Esophagus squamous epithelium (tissue), 5 donors: ENCODE measurements around the gene CAPN15. TPM values are rescaled to one million over a fixed set of nuclear protein-coding genes. Genes with fewer than 3 reads are reported as not detected.

Experiments used
- DNase-seq: peaks from one replicate; lab custom pipeline; 2025; lab: John Stamatoyannopoulos, UW
- H3K27ac ChIP-seq, 4 donors: fragments of 200-600 bp; sonication (generic); one replicate each; pipeline ENCODE4 v1.5.1; 2016 to 2019; ENCODE audit warnings: mild to moderate bottlenecking in 1 of 4
- H3K27me3 ChIP-seq, 4 donors: fragments of 200-600 bp; sonication (generic); 1 replicate in 3 of 4; 2 replicates in 1 of 4; pipeline versions ENCODE4 v1.5.1 to v1.6.0; 2017 to 2021; ENCODE audit warnings: antibody characterized with exemption in 1 of 4
- H3K36me3 ChIP-seq, 3 donors: fragments of 200-600 bp; sonication (generic); one replicate each; pipeline ENCODE4 v1.5.1; 2016 to 2019
- H3K4me1 ChIP-seq, 3 donors: fragments of 200-600 bp; sonication (generic); one replicate each; pipeline ENCODE4 v1.5.1; 2017 to 2019
- H3K4me3 ChIP-seq, 4 donors: fragments of 200-600 bp; sonication (generic); 1 replicate in 3 of 4; 2 replicates in 1 of 4; pipeline ENCODE4 v1.5.1; 2016 to 2019; ENCODE audit warnings: mild to moderate bottlenecking in 2 of 4, moderate library complexity in 1 of 4
- H3K9me3 ChIP-seq, 3 donors: fragments of 200-600 bp; sonication (generic); one replicate each; pipeline ENCODE4 v1.5.1; 2016 to 2019
- CTCF ChIP-seq, 6 experiments: fragments of 450-650 bp in 4 of 6; fragments of 200-600 bp in 2 of 6; sonication (generic) in 2 of 6; IDR thresholded peaks; one replicate each; pipeline ENCODE4 v1.5.1; 2016 to 2019; ENCODE audit warnings: antibody characterized with exemption in 6 of 6, mild to moderate bottlenecking in 4 of 6, moderate library complexity in 4 of 6
- POLR2A ChIP-seq, 4 donors: fragments of 450-650 bp; IDR thresholded peaks; one replicate each; pipeline ENCODE4 v1.6.1; 2017; ENCODE audit warnings: antibody characterized with exemption in 4 of 4, mild to moderate bottlenecking in 4 of 4, moderate library complexity in 3 of 4
- WGBS, 2 donors: methylation state at CpG; one replicate each; pipeline ENCODE4 v1.1.5; 2018; 5-methylcytosine and 5-hydroxymethylcytosine counted together
- intact Hi-C: fragments of 100-400 bp; cut with DNase I; formaldehyde crosslinking; loops from one replicate; pipeline ENCODE4 v1.15.0; 2022
- total RNA-seq, 4 donors: library from RNA; depleted of rRNA; stranded (reverse); fragments of >200 nt; gene quantifications; one replicate each; pipeline ENCODE4 v1.1.0, GENCODE V29; 2016
- donor health status: DM: yes; HTN: yes; CAD: no.

The CAPN15 gene
- total RNA-seq, 4 donors from 2014 or later, result 29.4 to 69.6 (median 52.4) TPM

DNA sequence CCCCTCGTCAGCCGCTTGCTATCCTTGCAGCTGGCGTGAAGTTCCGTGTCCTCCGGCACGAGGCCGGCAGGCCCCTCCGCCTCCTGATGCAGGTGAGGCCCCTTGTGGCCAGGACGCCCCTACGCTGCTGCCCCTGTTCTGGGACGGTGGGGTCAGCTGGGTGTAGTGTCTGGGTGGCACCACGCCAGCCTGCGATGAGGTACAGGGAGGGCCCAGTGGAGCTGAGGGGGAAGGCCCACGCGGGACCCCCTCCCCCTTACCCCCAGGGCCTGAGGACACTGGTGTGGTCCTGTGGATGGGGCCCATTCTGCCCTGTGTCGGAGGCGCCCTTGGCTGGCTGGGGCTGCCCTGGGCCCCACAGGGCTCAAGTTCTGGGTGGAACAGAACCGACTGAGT is 54.7 kb downstream of the CAPN15 start:
- no CpG with 5 or more reads among the region's 18 CpGs for WGBS, 2 donors
- Histone ChIP-seq H3K9me3 (no peaks in the 10 kb centered on the region), H3K4me1 (peaks cover 8 to 41% (median 9%) of the 10 kb centered on the region in 3 donors), H3K36me3 (peaks cover 0 to 9% (median 0%) of the 10 kb centered on the region in 3 donors), H3K27ac (no peak overlapping the region), H3K27me3 (peaks cover 0 to 6% (median 0%) of the 10 kb centered on the region in 4 donors), H3K4me3 (no peak overlapping the region)
- no peak for DNase-seq
- intact Hi-C loops, result loop anchor here (10.0 kb wide), 1 partner anchor 83 kb away; the partner anchor contains the start of gene RHOT2
- TF ChIP-seq CTCF (IDR thresholded peaks at IDR 0.05) (no peak), POLR2A (IDR thresholded peaks at IDR 0.05) (no peak)

GRCh38 chr16:582614-583331 is 55.3 kb downstream of the CAPN15 start:
- WGBS, 2 donors, result 82 to 87% methylated on average over 3 of the region's 21 CpGs
- intact Hi-C loops, result loop anchor here (10.0 kb wide), 1 partner anchor 82 kb away; the partner anchor contains the start of gene RHOT2
- H3K4me1 ChIP-seq, result peaks cover 14 to 46% (median 14%) of the 10 kb centered on the region in 3 donors

DNA sequence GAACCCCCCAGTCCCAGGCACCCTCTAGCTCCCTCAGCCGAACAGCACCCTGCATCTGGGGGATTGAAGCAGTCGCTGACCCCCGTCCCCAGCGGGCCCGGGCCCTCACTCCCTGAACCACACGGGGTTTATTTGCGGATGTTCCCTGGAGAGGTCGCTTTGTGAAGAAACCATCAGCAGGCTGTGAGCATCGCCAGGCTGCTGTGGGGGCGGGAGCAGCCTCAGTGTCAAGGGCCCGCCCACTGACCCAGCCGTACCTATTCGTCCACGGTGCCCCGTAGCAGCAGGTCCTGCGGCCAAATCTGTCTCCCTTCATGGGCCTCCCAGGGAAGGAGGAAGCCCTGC is 55.9 kb downstream of the CAPN15 start:
- Histone ChIP-seq H3K36me3 (peaks cover 0 to 9% (median 0%) of the 10 kb centered on the region in 3 donors), H3K4me1 (peaks cover 21 to 52% (median 21%) of the 10 kb centered on the region in 3 donors), H3K27me3 (peaks cover 0 to 6% (median 0%) of the 10 kb centered on the region in 4 donors), H3K27ac (no peak overlapping the region), H3K9me3 (no peaks in the 10 kb centered on the region), H3K4me3 (no peak overlapping the region)
- 80 to 86% methylated on average over 1 to 5 of the region's 16 CpGs for WGBS, 2 donors
- no peak for TF ChIP-seq POLR2A (IDR thresholded peaks at IDR 0.05)
- no peak for TF ChIP-seq CTCF (IDR thresholded peaks at IDR 0.05)
- intact Hi-C loops, result loop anchor here (10.0 kb wide), 1 partner anchor 81 kb away; the partner anchor contains the start of gene RHOT2
- DNase-seq, result no peak

More at GRCh38 chr16:582614-583331, 55.3 kb downstream of the CAPN15 start:
- Histone ChIP-seq H3K36me3 (peaks cover 0 to 9% (median 0%) of the 10 kb centered on the region in 3 donors), H3K27me3 (peaks cover 0 to 6% (median 0%) of the 10 kb centered on the region in 4 donors), H3K9me3 (no peaks in the 10 kb centered on the region), H3K4me3 (no peak overlapping the region), H3K27ac (no peak overlapping the region)
- TF ChIP-seq POLR2A (IDR thresholded peaks at IDR 0.05), result no peak
- TF ChIP-seq CTCF (IDR thresholded peaks at IDR 0.05), result no peak
- no peak for DNase-seq

DNA sequence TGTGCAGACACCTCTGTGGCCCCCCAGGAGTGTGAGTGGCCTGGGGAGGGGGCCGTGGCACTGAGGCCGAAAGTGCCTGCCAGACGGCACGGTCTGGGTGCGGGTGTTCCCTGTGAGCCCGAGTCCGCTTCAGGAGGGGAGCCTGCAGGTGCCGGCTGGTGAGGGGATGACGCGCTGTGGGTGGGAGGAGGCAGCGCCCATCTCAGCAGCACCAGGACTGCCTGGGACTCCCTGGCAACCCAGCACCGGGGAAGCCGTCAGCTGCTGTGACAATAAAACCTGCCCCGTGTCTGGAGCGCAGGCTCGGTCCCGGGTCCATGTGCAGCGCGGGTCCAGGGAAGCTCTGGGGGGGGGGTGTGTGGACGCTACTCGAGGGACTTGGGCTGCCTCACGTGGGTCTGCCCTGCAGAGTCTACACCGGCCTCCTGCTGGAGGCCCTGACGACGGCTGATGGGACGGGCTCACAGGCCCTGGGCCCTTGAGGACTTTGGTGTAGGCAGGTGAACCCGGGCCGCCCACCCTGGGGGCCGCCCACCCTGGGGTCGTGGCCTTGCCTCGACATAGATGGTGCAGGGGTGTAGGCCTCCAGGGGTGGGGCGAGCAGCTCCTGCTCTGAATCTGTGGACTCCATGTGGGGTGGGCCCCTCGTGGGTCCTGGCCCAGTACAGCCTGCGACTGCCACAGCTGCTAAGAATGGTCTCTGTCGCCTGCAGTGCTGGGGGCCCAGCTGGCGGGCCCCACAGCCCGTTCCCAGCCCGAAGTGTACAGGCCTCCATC is 56.5 kb downstream of the CAPN15 start:
- 41 to 72% methylated on average over 3 to 12 of the region's 38 CpGs for WGBS, 2 donors
- no peak overlapping the region for H3K27ac ChIP-seq
- peaks cover 0 to 6% (median 0%) of the 10 kb centered on the region in 4 donors for H3K27me3 ChIP-seq
- no peaks in the 10 kb centered on the region for H3K9me3 ChIP-seq
- H3K36me3 ChIP-seq, result peaks cover 0 to 9% (median 0%) of the 10 kb centered on the region in 3 donors
- no peak for DNase-seq
- TF ChIP-seq POLR2A (IDR thresholded peaks at IDR 0.05) (no peak), CTCF (IDR thresholded peaks at IDR 0.05) (no peak)
- no peak overlapping the region for H3K4me3 ChIP-seq
- peaks cover 21 to 49% (median 22%) of the 10 kb centered on the region in 3 donors for H3K4me1 ChIP-seq
- intact Hi-C loops, result loop anchor here (10.0 kb wide), 1 partner anchor 81 kb away; the partner anchor contains the start of gene RHOT2
